ENCODE results near the gene TMEFF2.

The TMEFF2 gene

GRCh38 chr2:191941376-191941929 is 253.3 kb downstream of the TMEFF2 start:
- H3K4me3 ChIP-seq (ENCODE audit: low read depth, low read length): no peak overlapping the region
- TF ChIP-seq CTCF (IDR thresholded peaks at IDR 0.05; ENCODE audit: low read depth, low read length): no peak

GRCh38 chr2:191938779-191939178 is 256.0 kb downstream of the TMEFF2 start:
- no peak overlapping the region for H3K4me3 ChIP-seq (ENCODE audit: low read depth, low read length)
- TF ChIP-seq CTCF (IDR thresholded peaks at IDR 0.05; ENCODE audit: low read depth, low read length): no peak

GRCh38 chr2:191936882-191937405 is 257.8 kb downstream of the TMEFF2 start:
- no peak for TF ChIP-seq CTCF (IDR thresholded peaks at IDR 0.05; ENCODE audit: low read depth, low read length)
- no peak overlapping the region for H3K4me3 ChIP-seq (ENCODE audit: low read depth, low read length)

- no peak overlapping the region for H3K4me3 ChIP-seq (ENCODE audit: low read depth, low read length)
- no peak for TF ChIP-seq CTCF (IDR thresholded peaks at IDR 0.05; ENCODE audit: low read depth, low read length)
Observed at GRCh38 chr2:191935247-191935646, 259.5 kb downstream of the TMEFF2 start.

- H3K4me3 ChIP-seq (ENCODE audit: low read depth, low read length): no peak overlapping the region
- TF ChIP-seq CTCF (IDR thresholded peaks at IDR 0.05; ENCODE audit: low read depth, low read length): no peak
Observed at GRCh38 chr2:191933307-191934105, 261.2 kb downstream of the TMEFF2 start.

- H3K4me3 ChIP-seq (ENCODE audit: low read depth, low read length): no peak overlapping the region
- TF ChIP-seq CTCF (IDR thresholded peaks at IDR 0.05; ENCODE audit: low read depth, low read length): no peak
Observed at GRCh38 chr2:191932286-191932685, 262.4 kb downstream of the TMEFF2 start.

- no peak overlapping the region for H3K4me3 ChIP-seq (ENCODE audit: low read depth, low read length)
- TF ChIP-seq CTCF (IDR thresholded peaks at IDR 0.05; ENCODE audit: low read depth, low read length): no peak
Observed at GRCh38 chr2:191931329-191931728, 263.4 kb downstream of the TMEFF2 start.

All from WI38 (cell line).